GDM1 (cell line): Measurements from ENCODE around the gene TBC1D22B.
"Not testable (repeated sequence)": the region's sequence is repeated elsewhere in the genome, so short reads cannot be mapped to it uniquely, and the experiment has no call there.

ENCODE experiments used
- DNase-seq: peaks from one replicate; lab custom pipeline; 2025; lab: John Stamatoyannopoulos, UW

Gene TBC1D22B

GRCh38 chr6:37269105-37269504 is 11.5 kb downstream of the TBC1D22B start:
- DNase-seq, result no peak

- no peak for DNase-seq
Observed at GRCh38 chr6:37272834-37273566, 15.4 kb downstream of the TBC1D22B start.

GRCh38 chr6:37273690-37274089 is 16.1 kb downstream of the TBC1D22B start:
- DNase-seq, result no peak

GRCh38 chr6:37275350-37275749 is 17.8 kb downstream of the TBC1D22B start:
- no peak for DNase-seq

- no peak for DNase-seq
Observed at GRCh38 chr6:37277001-37277409, 19.4 kb downstream of the TBC1D22B start.

GRCh38 chr6:37279366-37280134 is 22.0 kb downstream of the TBC1D22B start:
- DNase-seq, result no peak

GRCh38 chr6:37280162-37280887 is 22.8 kb downstream of the TBC1D22B start:
- no peak for DNase-seq

- DNase-seq, result no peak
Observed at GRCh38 chr6:37282371-37282770, 24.8 kb downstream of the TBC1D22B start.

- no peak for DNase-seq
Observed at GRCh38 chr6:37283268-37283667, 25.7 kb downstream of the TBC1D22B start.

GRCh38 chr6:37283671-37284151 is 26.1 kb downstream of the TBC1D22B start:
- DNase-seq, result no peak

- DNase-seq, result no peak
Observed at GRCh38 chr6:37284781-37285180, 27.2 kb downstream of the TBC1D22B start.

GRCh38 chr6:37285861-37286311 is 28.3 kb downstream of the TBC1D22B start:
- no peak for DNase-seq

GRCh38 chr6:37287519-37288157 is 30.1 kb downstream of the TBC1D22B start:
- DNase-seq, result no peak

- no peak for DNase-seq
Observed at GRCh38 chr6:37288247-37288646, 30.7 kb downstream of the TBC1D22B start.

GRCh38 chr6:37289931-37290330 is 32.4 kb downstream of the TBC1D22B start:
- no peak for DNase-seq

- DNase-seq, result no peak
Observed at GRCh38 chr6:37293426-37293825, 35.9 kb downstream of the TBC1D22B start.

- DNase-seq, result not testable (repeated sequence)
Observed at GRCh38 chr6:37297637-37298036, 40.1 kb downstream of the TBC1D22B start.

GRCh38 chr6:37298958-37299357 is 41.4 kb downstream of the TBC1D22B start:
- no peak for DNase-seq

- no peak for DNase-seq
Observed at GRCh38 chr6:37299990-37300389, 42.4 kb downstream of the TBC1D22B start.

GRCh38 chr6:37302086-37302686 is 44.6 kb downstream of the TBC1D22B start:
- no peak for DNase-seq

GRCh38 chr6:37303091-37303660 is 45.6 kb downstream of the TBC1D22B start:
- no peak for DNase-seq
